GM12872 (cell line): ENCODE measurements around the gene ADGRF1.

Experiments
- CTCF ChIP-seq: IDR thresholded peaks from 3 replicates; pipeline ENCODE4 v1.5.1; 2011; ENCODE audit warnings: low read depth, mild to moderate bottlenecking, low read length, moderate library complexity; ENCODE audit not compliant: insufficient read depth

ADGRF1 gene

GRCh38 chr6:47059216-47059885 is 17.2 kb upstream of the ADGRF1 start:
- no peak for TF ChIP-seq CTCF

- no peak for TF ChIP-seq CTCF
These were observed 15.9 kb upstream of the ADGRF1 start for GRCh38 chr6:47057830-47058540.

- no peak for TF ChIP-seq CTCF
These were observed 14.7 kb upstream of the ADGRF1 start for GRCh38 chr6:47056832-47057231.

- TF ChIP-seq CTCF, result no peak
These were observed 6.5 kb upstream of the ADGRF1 start for GRCh38 chr6:47048638-47049037.

- peak; percentile 78 for TF ChIP-seq CTCF
These were observed 5.6 kb upstream of the ADGRF1 start for GRCh38 chr6:47047479-47048407.

GRCh38 chr6:47047097-47047478 is 5.0 kb upstream of the ADGRF1 start:
- no peak for TF ChIP-seq CTCF

- TF ChIP-seq CTCF, result no peak
These were observed 2.3 kb upstream of the ADGRF1 start for GRCh38 chr6:47044397-47044796.
